NCI-H1092 (cell line): ENCODE measurements around the gene JAGN1.
A peak's percentile ranks its signal among the peaks of the same experiment; 100 is the strongest.
"Not testable (repeated sequence)": the region's sequence is repeated elsewhere in the genome, so short reads cannot be mapped to it uniquely, and the experiment has no call there.

Experiments
- DNase-seq: peaks from one replicate; lab custom pipeline; 2025; lab: John Stamatoyannopoulos, UW

JAGN1 gene

GRCh38 chr3:9867106-9867505 is 23.3 kb upstream of the JAGN1 start:
- DNase-seq: no peak

- DNase-seq: no peak
Observed at GRCh38 chr3:9869955-9870354, 20.5 kb upstream of the JAGN1 start.

GRCh38 chr3:9870978-9871377 is 19.4 kb upstream of the JAGN1 start:
- no peak for DNase-seq

- not testable (repeated sequence) for DNase-seq
Observed at GRCh38 chr3:9872067-9872466, 18.3 kb upstream of the JAGN1 start.

- DNase-seq: peak; percentile 40
Observed at GRCh38 chr3:9875448-9875847, 15.0 kb upstream of the JAGN1 start.

- DNase-seq: not testable (repeated sequence)
Observed at GRCh38 chr3:9876255-9876654, 14.2 kb upstream of the JAGN1 start.

GRCh38 chr3:9876991-9877390 is 13.4 kb upstream of the JAGN1 start:
- no peak for DNase-seq

GRCh38 chr3:9878700-9879099 is 11.7 kb upstream of the JAGN1 start:
- no peak for DNase-seq

GRCh38 chr3:9879830-9880549 is 10.4 kb upstream of the JAGN1 start, which contains the start of gene CIDEC:
Gene CIDEC, minus strand, starts transcription at chr3:9880253. Its CDS starts 1,767 bp downstream, at chr3:9878486.
- DNase-seq: no peak

- DNase-seq: no peak
Observed at GRCh38 chr3:9881441-9881840, 9.0 kb upstream of the JAGN1 start.

GRCh38 chr3:9883706-9884554 is 6.5 kb upstream of the JAGN1 start:
- DNase-seq: no peak

- no peak for DNase-seq
Observed at GRCh38 chr3:9884555-9885165, 5.8 kb upstream of the JAGN1 start.

GRCh38 chr3:9886328-9886727 is 4.1 kb upstream of the JAGN1 start:
- no peak for DNase-seq

- no peak for DNase-seq
Observed at GRCh38 chr3:9887480-9887879, 2.9 kb upstream of the JAGN1 start.

- no peak for DNase-seq
Observed at GRCh38 chr3:9888540-9888939, 1.9 kb upstream of the JAGN1 start.

GRCh38 chr3:9889405-9889804 is 1.0 kb upstream of the JAGN1 start:
- no peak for DNase-seq

- DNase-seq: no peak
Observed at GRCh38 chr3:9891072-9891622, 737 bp downstream of the JAGN1 start.

- no peak for DNase-seq
Observed at GRCh38 chr3:9893739-9894138, 3.3 kb downstream of the JAGN1 start.

- not testable (repeated sequence) for DNase-seq
Observed at GRCh38 chr3:9895715-9896114, 5.3 kb downstream of the JAGN1 start.

GRCh38 chr3:9896755-9897407 is 6.5 kb downstream of the JAGN1 start:
- not testable (repeated sequence) for DNase-seq

GRCh38 chr3:9897408-9898372 is 7.3 kb downstream of the JAGN1 start:
- DNase-seq: no peak
